Gastrocnemius medialis (tissue), 4 donors: ENCODE results near the gene WNK2.

Source experiments
- POLR2A ChIP-seq, 2 donors: fragments of 450-650 bp; IDR thresholded peaks; one replicate each; pipeline ENCODE4 v1.6.1; 2017; ENCODE audit warnings: antibody characterized with exemption in 2 of 2, mild to moderate bottlenecking in 2 of 2, moderate library complexity in 2 of 2
- TF ChIP-seq, protein P1 (sequence below), 5 experiments: fragments of 450-650 bp in 3 of 5; fragments of 200-600 bp in 2 of 5; sonication (generic) in 2 of 5; IDR thresholded peaks in 4 of 5; conservative IDR thresholded peaks in 1 of 5; 1 replicate in 4 of 5; 2 replicates in 1 of 5; pipeline ENCODE4 v1.5.1; 2016 to 2019; ENCODE audit warnings: antibody characterized with exemption in 5 of 5, mild to moderate bottlenecking in 3 of 5, moderate library complexity in 3 of 5

DNA sequence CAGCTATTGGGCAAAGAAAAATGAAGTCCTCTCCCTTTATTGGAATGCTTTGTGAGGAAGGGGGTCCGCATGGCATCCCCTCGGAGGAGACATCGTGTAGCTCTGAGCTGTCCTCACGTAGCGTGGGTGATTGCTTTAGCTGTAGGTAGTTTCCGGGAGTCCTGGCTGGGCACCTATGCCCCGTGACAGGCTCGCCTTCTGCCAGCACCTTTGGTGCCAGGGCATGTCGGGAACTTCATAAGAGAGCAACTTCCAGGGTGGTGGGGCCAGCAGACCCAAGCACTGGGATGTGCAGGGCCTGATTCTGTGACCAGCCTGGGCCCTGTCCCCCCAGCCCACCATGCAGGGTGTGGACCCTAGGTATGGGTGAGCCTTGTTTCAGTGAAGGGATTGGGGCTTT, 64.0 kb downstream of the WNK2 start:
- TF ChIP-seq, protein P1, sequence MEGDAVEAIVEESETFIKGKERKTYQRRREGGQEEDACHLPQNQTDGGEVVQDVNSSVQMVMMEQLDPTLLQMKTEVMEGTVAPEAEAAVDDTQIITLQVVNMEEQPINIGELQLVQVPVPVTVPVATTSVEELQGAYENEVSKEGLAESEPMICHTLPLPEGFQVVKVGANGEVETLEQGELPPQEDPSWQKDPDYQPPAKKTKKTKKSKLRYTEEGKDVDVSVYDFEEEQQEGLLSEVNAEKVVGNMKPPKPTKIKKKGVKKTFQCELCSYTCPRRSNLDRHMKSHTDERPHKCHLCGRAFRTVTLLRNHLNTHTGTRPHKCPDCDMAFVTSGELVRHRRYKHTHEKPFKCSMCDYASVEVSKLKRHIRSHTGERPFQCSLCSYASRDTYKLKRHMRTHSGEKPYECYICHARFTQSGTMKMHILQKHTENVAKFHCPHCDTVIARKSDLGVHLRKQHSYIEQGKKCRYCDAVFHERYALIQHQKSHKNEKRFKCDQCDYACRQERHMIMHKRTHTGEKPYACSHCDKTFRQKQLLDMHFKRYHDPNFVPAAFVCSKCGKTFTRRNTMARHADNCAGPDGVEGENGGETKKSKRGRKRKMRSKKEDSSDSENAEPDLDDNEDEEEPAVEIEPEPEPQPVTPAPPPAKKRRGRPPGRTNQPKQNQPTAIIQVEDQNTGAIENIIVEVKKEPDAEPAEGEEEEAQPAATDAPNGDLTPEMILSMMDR (IDR thresholded peaks at IDR 0.05 in 4 of 5, conservative IDR thresholded peaks at IDR 0.05 in 1 of 5): no peak
- no peak for TF ChIP-seq POLR2A (IDR thresholded peaks at IDR 0.05)
